ENCODE data around the gene CLK2. TPM values are rescaled to one million over a fixed set of nuclear protein-coding genes. Genes with fewer than 3 reads are reported as not detected.
A peak's percentile ranks its signal among the peaks of the same experiment; 100 is the strongest.

CLK2 gene
- total and polyA plus RNA-seq, 2 of the 13 experiments (the other 11 are each of a cell fraction or from before 2014, with no cell fraction given) = 20.1 to 73.5 TPM

GRCh38 chr1:155277070-155277901 is 4.0 kb upstream of the CLK2 start, which contains the start of gene HCN3 (continued):
- TF ChIP-seq BORCS8-MEF2B (CRISPR knock-in tag; IDR thresholded peaks at IDR 0.05) = peak; percentile 85
- no peak for TF ChIP-seq ATM (IDR thresholded peaks at IDR 0.05; ENCODE audit: borderline replicate concordance)
- TF ChIP-seq HNF4A (CRISPR knock-in tag; IDR thresholded peaks at IDR 0.05) = 0 out of 2 replicates have a peak, but pooled peaks have one; percentile 2
- peak; percentile 80 for TF ChIP-seq ZNF709 (CRISPR knock-in tag; IDR thresholded peaks at IDR 0.05)
- TF ChIP-seq ARID5B (CRISPR knock-in tag; IDR thresholded peaks at IDR 0.05) = 0 out of 2 replicates have a peak, but pooled peaks have one; percentile 34
- TF ChIP-seq, protein P1, sequence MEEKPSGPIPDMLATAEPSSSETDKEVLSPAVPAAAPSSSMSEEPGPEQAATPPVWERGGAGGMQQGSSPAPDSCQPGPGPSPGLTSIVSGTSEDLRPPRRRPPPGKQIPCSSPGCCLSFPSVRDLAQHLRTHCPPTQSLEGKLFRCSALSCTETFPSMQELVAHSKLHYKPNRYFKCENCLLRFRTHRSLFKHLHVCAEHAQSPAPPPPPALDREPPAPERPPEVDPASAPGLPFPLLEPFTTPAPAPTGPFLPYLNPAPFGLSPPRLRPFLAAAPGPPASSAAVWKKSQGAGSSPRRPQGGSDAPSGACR (CRISPR knock-in tag; IDR thresholded peaks at IDR 0.05) = peak; percentile 44; the same call in 1 of the 2 replicates
- TF ChIP-seq KDM5A (IDR thresholded peaks at IDR 0.05; ENCODE audit: borderline replicate concordance, low read length) = no peak
- TF ChIP-seq ZNF792 (CRISPR knock-in tag; IDR thresholded peaks at IDR 0.05) = 0 out of 2 replicates have a peak, but pooled peaks have one; percentile 22
- TF ChIP-seq ZNF446 (CRISPR knock-in tag; IDR thresholded peaks at IDR 0.05) = peak; percentile 70; the same call in 1 of the 2 replicates
- 0 out of 2 replicates have a peak, but pooled peaks have one; percentile 51 for TF ChIP-seq MIER2 (CRISPR knock-in tag; IDR thresholded peaks at IDR 0.05)
- TF ChIP-seq, protein P2, sequence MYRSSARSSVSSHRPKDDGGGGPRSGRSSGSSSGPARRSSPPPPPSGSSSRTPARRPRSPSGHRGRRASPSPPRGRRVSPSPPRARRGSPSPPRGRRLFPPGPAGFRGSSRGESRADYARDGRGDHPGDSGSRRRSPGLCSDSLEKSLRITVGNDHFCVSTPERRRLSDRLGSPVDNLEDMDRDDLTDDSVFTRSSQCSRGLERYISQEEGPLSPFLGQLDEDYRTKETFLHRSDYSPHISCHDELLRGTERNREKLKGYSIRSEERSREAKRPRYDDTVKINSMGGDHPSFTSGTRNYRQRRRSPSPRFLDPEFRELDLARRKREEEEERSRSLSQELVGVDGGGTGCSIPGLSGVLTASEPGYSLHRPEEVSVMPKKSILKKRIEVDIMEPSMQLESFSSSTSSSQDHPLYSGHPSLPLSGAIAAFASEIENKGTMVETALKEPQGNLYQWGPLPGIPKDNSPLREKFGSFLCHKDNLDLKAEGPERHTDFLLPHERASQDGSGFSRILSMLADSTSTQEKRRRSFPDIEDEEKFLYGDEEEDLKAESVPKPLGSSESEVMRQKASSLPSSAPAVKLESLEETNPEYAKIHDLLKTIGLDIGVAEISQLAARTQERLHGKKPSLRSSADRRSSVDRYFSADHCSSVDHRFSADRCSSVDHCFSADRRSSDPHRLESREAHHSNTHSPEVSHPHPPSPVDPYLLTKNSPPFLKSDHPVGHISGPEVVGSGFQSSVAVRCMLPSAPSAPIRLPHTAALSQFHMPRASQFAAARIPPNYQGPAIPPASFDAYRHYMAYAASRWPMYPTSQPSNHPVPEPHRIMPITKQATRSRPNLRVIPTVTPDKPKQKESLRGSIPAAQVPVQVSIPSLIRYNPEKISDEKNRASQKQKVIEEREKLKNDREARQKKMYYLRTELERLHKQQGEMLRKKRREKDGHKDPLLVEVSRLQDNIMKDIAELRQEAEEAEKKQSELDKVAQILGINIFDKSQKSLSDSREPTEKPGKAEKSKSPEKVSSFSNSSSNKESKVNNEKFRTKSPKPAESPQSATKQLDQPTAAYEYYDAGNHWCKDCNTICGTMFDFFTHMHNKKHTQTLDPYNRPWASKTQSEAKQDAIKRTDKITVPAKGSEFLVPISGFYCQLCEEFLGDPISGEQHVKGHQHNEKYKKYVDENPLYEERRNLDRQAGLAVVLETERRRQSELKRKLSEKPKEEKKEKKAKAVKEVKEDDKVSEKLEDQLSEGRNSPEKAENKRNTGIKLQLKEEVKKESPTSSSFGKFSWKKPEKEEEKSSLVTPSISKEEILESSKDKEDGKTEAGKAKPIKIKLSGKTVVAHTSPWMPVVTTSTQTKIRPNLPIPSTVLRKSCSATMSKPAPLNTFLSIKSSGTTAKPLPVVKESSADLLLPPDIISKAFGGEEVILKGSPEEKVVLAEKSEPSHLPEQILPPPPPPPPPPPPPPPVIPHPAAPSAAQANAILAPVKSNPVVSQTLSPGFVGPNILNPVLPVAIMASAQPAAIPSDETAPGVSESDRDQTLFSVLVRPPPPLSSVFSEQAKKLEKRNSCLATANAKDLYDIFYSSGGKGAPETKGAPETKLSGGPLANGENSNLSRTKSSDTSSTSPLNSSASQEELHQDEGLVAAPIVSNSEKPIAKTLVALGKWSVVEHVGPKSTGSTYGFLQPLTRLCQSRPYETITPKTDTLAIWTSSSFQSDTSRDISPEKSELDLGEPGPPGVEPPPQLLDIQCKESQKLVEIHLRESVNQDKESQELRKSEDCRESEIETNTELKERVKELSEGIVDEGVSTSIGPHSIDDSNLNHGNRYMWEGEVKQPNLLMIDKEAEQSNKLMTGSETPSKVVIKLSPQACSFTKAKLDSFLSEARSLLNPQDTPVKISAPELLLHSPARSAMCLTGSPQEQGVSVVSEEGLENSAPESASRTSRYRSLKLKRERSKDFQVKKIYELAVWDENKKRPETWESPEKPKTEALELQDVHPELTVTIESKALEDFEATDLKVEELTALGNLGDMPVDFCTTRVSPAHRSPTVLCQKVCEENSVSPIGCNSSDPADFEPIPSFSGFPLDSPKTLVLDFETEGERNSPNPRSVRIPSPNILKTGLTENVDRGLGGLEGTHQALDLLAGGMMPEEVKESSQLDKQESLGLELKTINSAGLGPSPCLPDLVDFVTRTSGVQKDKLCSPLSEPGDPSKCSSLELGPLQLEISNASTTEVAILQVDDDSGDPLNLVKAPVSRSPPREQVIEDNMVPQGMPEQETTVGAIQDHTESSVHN (CRISPR knock-in tag; IDR thresholded peaks at IDR 0.05) = no peak
- TF ChIP-seq ZBTB8A (CRISPR knock-in tag; IDR thresholded peaks at IDR 0.05; ENCODE audit: borderline replicate concordance, low read depth) = no peak
- TF ChIP-seq ATF7-NPFF (CRISPR knock-in tag; IDR thresholded peaks at IDR 0.05; ENCODE audit: low read depth) = peak; percentile 74; the same call in 1 of the 2 replicates
- TF ChIP-seq, protein P3, sequence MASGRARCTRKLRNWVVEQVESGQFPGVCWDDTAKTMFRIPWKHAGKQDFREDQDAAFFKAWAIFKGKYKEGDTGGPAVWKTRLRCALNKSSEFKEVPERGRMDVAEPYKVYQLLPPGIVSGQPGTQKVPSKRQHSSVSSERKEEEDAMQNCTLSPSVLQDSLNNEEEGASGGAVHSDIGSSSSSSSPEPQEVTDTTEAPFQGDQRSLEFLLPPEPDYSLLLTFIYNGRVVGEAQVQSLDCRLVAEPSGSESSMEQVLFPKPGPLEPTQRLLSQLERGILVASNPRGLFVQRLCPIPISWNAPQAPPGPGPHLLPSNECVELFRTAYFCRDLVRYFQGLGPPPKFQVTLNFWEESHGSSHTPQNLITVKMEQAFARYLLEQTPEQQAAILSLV (CRISPR knock-in tag; IDR thresholded peaks at IDR 0.05; ENCODE audit: borderline replicate concordance) = peak; percentile 89; the same call in 1 of the 2 replicates

Measured in HepG2 (cell line).